ENCODE data around the gene MAPK14. TPM values are rescaled to one million over a fixed set of nuclear protein-coding genes. Genes with fewer than 3 reads are reported as not detected.

MAPK14 gene
- total RNA-seq, 3 donors from 2014 or later (not counting 1 experiment from before 2014, with no cell fraction given): 68.0 to 106 (median 84.5) TPM

GRCh38 chr6:36025260-36025931 is 2.2 kb upstream of the MAPK14 start:
- no peak for ATAC-seq
- no peak for TF ChIP-seq CTCF (IDR thresholded peaks at IDR 0.05)
- no peak overlapping the region for H3K4me3 ChIP-seq (ENCODE audit: low read length)
- WGBS (ENCODE audit: insufficient coverage): no CpG with 5 or more reads among the region's 1 CpG
- peaks cover 9% of the 10 kb centered on the region for H3K4me1 ChIP-seq (ENCODE audit: control insufficient read depth, insufficient read depth, low read length)
- Mint-ChIP-seq H3K9me3 (no peaks in the 10 kb centered on the region), H3K27me3 (ENCODE audit: low read depth in 2 of 2) (peaks cover 13 to 29% of the 10 kb centered on the region in 2 donors), H3K27ac (no peak overlapping the region), H3K4me1 (peaks cover 22 to 23% of the 10 kb centered on the region in 2 donors), H3K4me3 (no peak overlapping the region), H3K36me3 (no peaks in the 10 kb centered on the region)
- intact Hi-C loops (cut with micrococcal nuclease): no loop called here
- no peaks in the 10 kb centered on the region for H3K9me3 ChIP-seq (ENCODE audit: control insufficient read depth, insufficient read depth, low read length)
- H3K36me3 ChIP-seq (ENCODE audit: control insufficient read depth, insufficient read depth, low read length): no peaks in the 10 kb centered on the region
- H3K27ac ChIP-seq (ENCODE audit: low read length): no peak overlapping the region
- DNase-seq: no peak
- H3K27me3 ChIP-seq (ENCODE audit: control insufficient read depth, insufficient read depth, low read length): peaks cover 4% of the 10 kb centered on the region

- 93% methylated on average over 5 of the region's 5 CpGs for WGBS (ENCODE audit: insufficient coverage)
- Histone ChIP-seq H3K36me3 (ENCODE audit: control insufficient read depth, insufficient read depth, low read length) (no peaks in the 10 kb centered on the region), H3K27ac (ENCODE audit: low read length) (no peak overlapping the region), H3K4me3 (ENCODE audit: low read length) (no peak overlapping the region), H3K27me3 (ENCODE audit: control insufficient read depth, insufficient read depth, low read length) (peaks cover 4% of the 10 kb centered on the region), H3K4me1 (ENCODE audit: control insufficient read depth, insufficient read depth, low read length) (peaks cover 11% of the 10 kb centered on the region), H3K9me3 (ENCODE audit: control insufficient read depth, insufficient read depth, low read length) (no peaks in the 10 kb centered on the region)
- no peak for TF ChIP-seq CTCF (IDR thresholded peaks at IDR 0.05)
- intact Hi-C loops (cut with micrococcal nuclease): no loop called here
- H3K27me3 Mint-ChIP-seq (ENCODE audit: low read depth in 2 of 2): peaks cover 13 to 29% of the 10 kb centered on the region in 2 donors
- no peak overlapping the region for H3K27ac Mint-ChIP-seq
- H3K36me3 Mint-ChIP-seq: no peaks in the 10 kb centered on the region
- H3K9me3 Mint-ChIP-seq: no peaks in the 10 kb centered on the region
- no peak overlapping the region for H3K4me3 Mint-ChIP-seq
- H3K4me1 Mint-ChIP-seq: peaks cover 22 to 23% of the 10 kb centered on the region in 2 donors
- DNase-seq (no peak), ATAC-seq (no peak)
Measured at GRCh38 chr6:36025932-36026327, 1.7 kb upstream of the MAPK14 start.

DNA sequence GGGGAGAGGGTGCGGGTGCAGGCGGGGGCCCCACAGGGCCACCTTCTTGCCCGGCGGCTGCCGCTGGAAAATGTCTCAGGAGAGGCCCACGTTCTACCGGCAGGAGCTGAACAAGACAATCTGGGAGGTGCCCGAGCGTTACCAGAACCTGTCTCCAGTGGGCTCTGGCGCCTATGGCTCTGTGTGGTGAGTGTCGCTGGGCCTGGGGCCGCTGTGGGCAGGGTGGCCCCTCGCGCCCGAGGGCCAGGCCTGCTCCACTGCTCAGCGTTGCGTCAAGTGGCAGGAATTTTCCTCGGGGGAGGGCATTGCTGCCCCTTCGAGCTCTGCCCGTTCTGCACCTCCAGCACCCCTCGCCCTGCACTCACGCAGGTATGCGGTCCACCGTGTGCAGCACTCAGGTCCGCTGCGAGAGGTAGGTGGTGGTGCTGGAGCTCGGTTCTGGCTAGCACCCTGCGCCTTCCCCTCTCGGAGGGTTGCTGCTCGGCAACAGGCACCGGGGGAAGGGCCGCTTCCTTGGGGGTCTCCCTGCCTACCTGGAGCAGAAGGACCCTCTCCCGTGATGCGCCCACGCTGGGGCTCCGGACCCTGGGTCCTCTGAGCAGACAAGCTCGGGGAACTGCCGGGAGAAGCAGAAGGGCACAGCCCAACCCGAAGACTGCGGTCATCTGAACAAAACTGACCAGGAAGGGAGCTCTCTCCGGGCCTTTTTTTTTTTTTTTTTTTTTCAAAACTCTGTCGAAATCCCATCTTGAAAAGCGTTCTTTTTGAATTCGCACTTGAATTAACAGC is 674 bp downstream of the MAPK14 start:
- peak; percentile 0 to 12 (median 10) for ATAC-seq
- under 1% methylated on average over 44 of the region's 44 CpGs for WGBS (ENCODE audit: insufficient coverage)

More for the DNA sequence above, 674 bp downstream of the MAPK14 start:
- H3K4me1 Mint-ChIP-seq: peaks cover 42 to 43% of the 10 kb centered on the region in 2 donors
- peaks cover 13 to 29% of the 10 kb centered on the region in 2 donors for H3K27me3 Mint-ChIP-seq (ENCODE audit: low read depth in 2 of 2)
- H3K27ac ChIP-seq (ENCODE audit: low read length): peak overlapping the region; percentile 81
- no peaks in the 10 kb centered on the region for H3K36me3 Mint-ChIP-seq
- no peak for TF ChIP-seq CTCF (IDR thresholded peaks at IDR 0.05)
- no peaks in the 10 kb centered on the region for H3K9me3 ChIP-seq (ENCODE audit: control insufficient read depth, insufficient read depth, low read length)
- peak overlapping the region; percentile 93 to 94 for H3K27ac Mint-ChIP-seq
- H3K4me3 ChIP-seq (ENCODE audit: low read length): peak overlapping the region; percentile 98
- H3K4me1 ChIP-seq (ENCODE audit: control insufficient read depth, insufficient read depth, low read length): peaks cover 19% of the 10 kb centered on the region
- peak overlapping the region; percentile 97 for H3K4me3 Mint-ChIP-seq
- H3K36me3 ChIP-seq (ENCODE audit: control insufficient read depth, insufficient read depth, low read length): no peaks in the 10 kb centered on the region
- intact Hi-C loops (cut with micrococcal nuclease): no loop called here
- DNase-seq: peak in 1 of 2 donors; percentile 67
- no peaks in the 10 kb centered on the region for H3K27me3 ChIP-seq (ENCODE audit: control insufficient read depth, insufficient read depth, low read length)
- H3K9me3 Mint-ChIP-seq: no peaks in the 10 kb centered on the region

Data from natural killer cell (primary cell).